GM12874 (cell line): ENCODE results near the gene HES1.

Experiments used
- CTCF ChIP-seq: IDR thresholded peaks from 2 replicates; pipeline ENCODE4 v1.5.1; 2011; ENCODE audit warnings: low read depth, mild to moderate bottlenecking, control low read depth, low read length, moderate library complexity; ENCODE audit not compliant: insufficient read depth

The HES1 gene

GRCh38 chr3:194158942-194159439, 23.0 kb downstream of the HES1 start:
- TF ChIP-seq CTCF: no peak

- TF ChIP-seq CTCF: no peak
Measured at GRCh38 chr3:194160158-194160557, 24.2 kb downstream of the HES1 start.

- no peak for TF ChIP-seq CTCF
Measured at GRCh38 chr3:194161131-194162045, 25.4 kb downstream of the HES1 start.

GRCh38 chr3:194162070-194162678, 26.2 kb downstream of the HES1 start:
- TF ChIP-seq CTCF: no peak

GRCh38 chr3:194162817-194163584, 27.1 kb downstream of the HES1 start:
- no peak for TF ChIP-seq CTCF

- TF ChIP-seq CTCF: no peak
Measured at GRCh38 chr3:194163697-194164096, 27.7 kb downstream of the HES1 start.

GRCh38 chr3:194164861-194165260, 28.9 kb downstream of the HES1 start:
- TF ChIP-seq CTCF: no peak
